ENCODE measurements around the gene NRP1.
"Not testable (repeated sequence)": the region's sequence is repeated elsewhere in the genome, so short reads cannot be mapped to it uniquely, and the experiment has no call there.

Gene NRP1

GRCh38 chr10:33334153-33334804 is at the start of gene NRP1:
Gene NRP1, minus strand, starts transcription at chr10:33334667. Its CDS starts 285 bp downstream, at chr10:33334382.
- no peak for DNase-seq

DNA sequence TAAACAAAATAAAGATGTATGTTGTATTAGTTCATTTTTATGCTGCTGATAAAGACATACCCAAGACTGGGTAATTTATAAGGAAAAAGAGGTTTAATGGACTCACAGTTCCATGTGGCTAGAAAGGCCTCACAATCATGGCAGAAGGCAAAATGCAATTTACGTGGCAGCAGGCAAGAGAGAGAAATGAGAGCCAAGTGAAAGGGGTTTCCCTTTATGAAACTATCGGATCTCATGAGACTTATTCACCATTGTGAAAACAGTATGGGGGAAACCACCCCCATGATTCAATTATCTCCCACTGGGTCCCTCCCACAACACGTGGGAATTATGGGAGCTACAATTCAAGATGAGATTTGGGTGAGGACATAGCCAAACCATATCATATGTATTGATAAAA is 49.7 kb upstream of the NRP1 start:
- DNase-seq: not testable (repeated sequence)

GRCh38 chr10:33382921-33383713 is 48.6 kb upstream of the NRP1 start:
- no peak for DNase-seq

DNA sequence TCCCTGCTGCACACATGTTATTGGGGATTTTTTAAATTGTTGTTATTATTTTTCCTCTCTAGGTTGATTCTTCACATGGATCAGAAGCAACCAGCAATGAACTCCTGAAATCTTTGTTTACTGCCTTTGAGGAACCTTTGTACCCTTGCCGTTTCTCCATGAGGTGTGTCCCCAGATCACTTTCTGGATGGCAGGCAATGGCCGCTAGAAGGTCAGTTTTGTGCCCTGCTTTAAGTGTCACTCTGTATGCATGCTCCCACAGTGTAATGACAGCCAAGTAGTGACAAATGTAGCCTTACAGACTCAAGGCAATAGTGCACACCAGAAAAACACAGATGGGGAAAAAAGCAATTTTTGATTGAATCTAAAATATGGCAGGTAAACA is 47.7 kb upstream of the NRP1 start:
- DNase-seq: no peak

DNA sequence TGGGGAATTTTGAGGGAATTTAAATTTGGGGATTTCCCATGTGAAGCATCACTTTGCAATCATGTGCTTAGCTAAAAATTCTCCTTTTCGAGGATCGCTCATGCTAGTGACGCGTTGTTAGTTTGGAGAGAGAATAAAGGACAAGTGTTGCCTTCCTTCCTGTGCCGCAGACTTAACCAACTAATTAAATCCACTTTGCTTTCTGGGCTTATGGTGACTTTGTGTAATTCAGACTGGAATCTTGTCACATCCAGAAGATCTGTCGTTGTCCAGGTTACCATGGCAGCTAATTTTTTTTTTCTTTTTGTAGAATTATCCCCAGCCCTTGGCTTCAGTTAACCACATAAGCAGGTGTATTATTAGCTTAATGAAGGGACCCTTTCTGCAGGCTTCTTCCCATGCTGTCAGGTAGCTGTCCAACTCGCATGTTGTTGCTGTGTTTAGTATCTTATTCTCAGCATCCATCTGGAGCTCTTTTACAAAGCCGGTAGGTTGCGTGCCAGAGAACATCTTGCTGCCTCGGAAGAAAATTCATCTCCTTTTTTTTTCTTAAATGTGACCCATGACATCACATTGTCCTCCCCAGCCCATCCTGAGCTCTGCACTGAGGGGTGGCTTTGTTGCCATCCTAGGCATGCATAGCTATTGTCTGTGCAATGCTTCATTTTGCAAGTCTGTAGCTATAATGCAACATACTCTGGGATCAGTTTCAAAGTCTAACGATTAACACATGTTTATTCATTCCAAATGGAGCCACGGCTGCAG is 47.2 kb upstream of the NRP1 start:
- DNase-seq: no peak

DNA sequence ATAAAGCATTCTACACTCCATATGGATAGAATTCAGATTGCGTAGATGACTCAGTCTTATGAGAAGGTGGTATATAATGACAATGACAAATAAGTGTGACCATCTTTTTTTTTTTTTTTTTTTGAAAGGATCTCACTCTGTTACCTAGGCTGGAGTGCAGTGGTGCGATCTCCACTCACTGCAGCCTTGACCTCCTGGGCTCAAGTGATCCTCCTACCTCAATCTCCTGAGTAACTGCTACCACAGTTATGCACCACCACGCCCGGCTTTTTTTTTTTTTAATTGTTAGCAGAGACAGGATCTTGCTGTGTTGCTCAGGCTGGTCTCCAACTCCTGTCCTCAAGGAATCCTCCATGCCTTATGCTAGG is 43.2 kb upstream of the NRP1 start:
- DNase-seq: no peak

DNA sequence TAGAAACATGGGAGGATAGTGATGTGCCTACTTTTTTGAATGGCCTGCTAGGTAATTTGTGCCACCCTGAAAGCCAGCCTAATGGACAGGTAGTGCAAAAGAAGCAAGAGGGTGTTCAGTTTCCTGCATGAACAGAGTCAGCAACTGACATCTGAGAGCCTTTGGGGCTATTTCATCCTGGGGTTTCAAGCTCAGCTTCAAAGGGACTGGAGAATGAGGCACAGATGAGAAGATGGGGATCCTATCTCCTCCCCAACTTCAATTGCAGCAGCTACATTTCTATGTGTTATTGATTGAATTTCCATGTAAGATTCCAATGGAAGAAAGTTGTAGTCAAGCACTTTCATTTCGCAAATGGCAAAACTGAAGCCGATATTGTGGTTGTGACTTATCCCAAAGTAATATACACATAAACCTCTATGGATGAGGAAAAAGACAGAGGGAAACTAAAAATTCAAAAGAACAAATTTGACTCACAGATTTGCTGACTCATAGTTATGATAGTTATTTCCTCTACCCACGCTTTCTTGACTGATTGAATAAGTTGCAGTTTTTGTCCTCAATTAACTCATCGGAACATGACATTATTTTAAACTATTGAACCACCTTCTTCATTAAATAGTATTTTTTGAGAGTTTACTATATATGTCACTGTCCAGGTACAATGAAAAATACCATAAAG is 42.6 kb upstream of the NRP1 start:
- DNase-seq: no peak

GRCh38 chr10:33376476-33376875 is 42.0 kb upstream of the NRP1 start:
- DNase-seq: no peak

GRCh38 chr10:33373263-33373662 is 38.8 kb upstream of the NRP1 start:
- DNase-seq: no peak

DNA sequence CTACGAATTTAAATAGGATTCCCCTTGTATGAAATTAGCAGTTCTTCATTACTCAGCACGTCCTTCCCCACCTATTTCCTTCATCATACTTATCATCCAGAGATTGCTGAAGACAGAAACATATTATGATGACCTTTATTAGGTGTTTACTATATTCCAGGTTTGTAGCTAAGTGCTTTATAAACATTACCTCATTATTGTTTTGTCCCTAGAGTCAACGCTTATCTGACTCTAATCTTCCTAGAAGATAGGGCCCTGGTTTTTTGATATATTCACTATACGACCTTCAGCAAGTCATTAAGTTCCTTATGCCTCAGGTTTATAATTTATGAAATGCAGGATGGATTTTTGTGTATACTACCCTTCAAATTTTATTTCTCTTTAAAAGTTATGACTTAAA is 36.8 kb upstream of the NRP1 start:
- no peak for DNase-seq

- no peak for DNase-seq
Measured at GRCh38 chr10:33370434-33370930, 36.0 kb upstream of the NRP1 start.

DNA sequence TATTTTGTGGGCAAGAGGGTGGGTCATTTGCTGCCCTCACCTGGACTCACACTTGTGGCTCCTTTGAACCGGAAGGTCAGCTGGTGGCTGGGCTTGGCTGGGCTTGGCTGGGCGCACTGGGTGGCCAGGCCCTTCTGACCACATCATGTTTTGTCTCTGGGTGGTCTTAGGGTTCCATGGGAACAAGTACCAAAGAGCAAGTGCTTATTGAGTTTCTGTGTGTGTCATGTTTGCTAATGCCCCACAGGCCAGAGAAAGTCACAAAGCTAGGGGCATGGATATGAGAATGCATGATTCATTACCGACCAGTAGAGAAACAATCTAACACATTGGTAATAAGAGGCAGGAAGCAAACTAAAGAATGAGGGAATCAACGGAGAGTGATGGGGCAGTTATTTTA is 33.6 kb upstream of the NRP1 start:
- no peak for DNase-seq

DNA sequence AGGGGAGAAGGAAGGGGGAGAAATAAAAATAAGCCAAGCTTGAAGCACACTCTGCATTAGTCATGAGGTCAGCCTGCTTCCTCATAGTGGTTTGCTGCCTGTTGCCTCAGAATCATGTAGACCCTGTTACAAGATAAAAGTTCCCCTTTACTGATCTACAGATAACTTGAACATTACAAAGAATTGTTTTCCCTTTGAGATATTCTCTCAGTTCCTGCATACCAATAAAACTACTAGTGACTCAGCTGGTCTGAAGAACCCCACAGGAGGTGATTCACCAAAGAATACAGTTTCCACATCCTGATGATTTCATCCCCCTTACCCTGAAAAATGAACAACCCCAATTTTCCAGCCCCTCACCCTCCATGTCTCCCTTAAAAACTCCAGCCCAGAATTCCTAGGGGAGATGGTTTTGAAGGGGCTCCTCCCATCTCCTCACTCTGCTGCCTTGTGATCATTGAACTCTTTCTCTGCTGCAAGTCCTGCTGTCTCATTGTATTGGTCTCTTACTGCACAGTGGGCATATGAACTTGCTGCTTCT is 31.5 kb upstream of the NRP1 start:
- DNase-seq: no peak

- DNase-seq: no peak
Measured at GRCh38 chr10:33365301-33365700, 30.8 kb upstream of the NRP1 start.

- no peak for DNase-seq
Measured at GRCh38 chr10:33363106-33363505, 28.6 kb upstream of the NRP1 start.

DNA sequence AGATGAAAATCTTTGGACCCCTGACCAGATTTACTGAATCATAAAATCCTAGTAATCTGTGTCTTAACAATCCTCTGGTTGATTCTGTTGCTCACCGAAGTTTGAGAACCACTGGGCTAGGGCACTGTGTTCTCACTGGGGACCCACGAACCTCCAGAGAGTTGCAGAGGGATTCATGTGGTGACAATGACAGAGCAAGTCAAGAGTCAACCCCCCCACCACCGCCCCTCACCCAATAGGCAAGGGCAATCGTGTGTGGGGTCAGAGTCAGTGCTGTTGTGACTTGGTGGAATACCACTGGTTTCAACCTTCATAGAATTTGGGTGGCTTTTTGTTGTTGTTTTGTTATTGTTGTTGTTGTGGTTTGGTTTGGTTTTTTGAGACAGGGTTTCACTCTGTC is 23.5 kb upstream of the NRP1 start:
- no peak for DNase-seq

- no peak for DNase-seq
Measured at GRCh38 chr10:33355274-33355673, 20.8 kb upstream of the NRP1 start.

GRCh38 chr10:33353853-33354252 is 19.4 kb upstream of the NRP1 start:
- no peak for DNase-seq

- DNase-seq: no peak
Measured at GRCh38 chr10:33353334-33353733, 18.9 kb upstream of the NRP1 start.

- DNase-seq: no peak
Measured at GRCh38 chr10:33352615-33353014, 18.1 kb upstream of the NRP1 start.

DNA sequence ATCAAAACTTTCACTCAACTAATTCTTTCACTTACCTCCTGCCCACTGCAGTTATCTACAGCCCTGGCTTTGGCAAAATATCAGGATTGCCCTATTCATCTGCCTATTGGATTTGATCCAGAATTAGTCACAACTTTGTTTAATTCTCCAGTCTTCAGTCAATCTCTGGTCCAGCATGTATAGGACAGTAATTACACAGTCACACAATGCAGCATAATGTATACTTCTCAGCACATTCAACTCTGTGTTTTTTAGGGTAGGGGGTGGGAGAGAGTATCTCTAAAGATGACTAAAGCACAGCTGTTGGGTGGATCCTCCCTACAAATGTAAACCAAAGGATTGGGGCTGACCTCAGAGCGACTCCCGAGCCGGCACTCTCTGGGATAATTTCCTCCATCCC is 17.7 kb upstream of the NRP1 start:
- no peak for DNase-seq

DNA sequence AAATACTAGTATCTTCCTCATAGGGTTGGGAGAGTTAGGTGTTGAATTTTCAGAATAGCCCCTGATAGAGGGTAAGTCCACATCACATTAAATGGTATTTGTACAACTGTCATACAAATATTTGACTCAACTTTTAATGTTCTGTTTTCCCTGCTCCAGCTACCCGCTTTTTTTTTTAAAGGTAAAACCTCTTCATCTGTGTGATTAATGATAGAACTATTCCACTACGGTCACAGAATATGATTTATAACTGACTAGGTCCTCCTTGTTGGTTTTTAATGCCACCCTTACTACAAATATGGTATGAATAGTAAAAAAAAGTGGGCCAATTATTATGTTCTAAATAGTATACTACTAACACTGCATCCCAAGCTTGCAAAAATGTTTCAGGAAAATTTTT is 15.6 kb upstream of the NRP1 start:
- no peak for DNase-seq

DNA sequence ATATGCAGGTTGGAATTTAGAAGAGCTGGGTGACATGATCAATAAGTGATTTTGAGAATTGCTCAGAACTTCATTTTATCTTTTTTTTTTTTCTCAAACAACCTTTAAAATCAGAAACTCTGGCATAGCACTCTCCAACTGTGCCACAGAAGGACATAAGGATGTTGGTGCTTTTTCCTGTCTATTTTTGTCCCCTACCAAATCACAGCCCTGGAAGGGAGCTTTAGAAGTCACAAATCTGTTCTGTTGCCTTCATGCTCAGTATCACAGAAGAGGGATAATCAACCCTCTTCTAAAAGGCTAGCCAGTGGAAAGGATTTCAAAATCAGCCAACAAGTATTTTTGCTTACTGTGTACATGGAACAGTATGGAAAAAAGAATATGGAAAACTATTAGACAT is 14.8 kb upstream of the NRP1 start:
- DNase-seq: no peak
